NCI-H1436 (cell line): ENCODE results near the gene AGFG2.

Experiments used
- DNase-seq: peaks from one replicate; lab custom pipeline; 2025; lab: John Stamatoyannopoulos, UW

Gene AGFG2

DNA sequence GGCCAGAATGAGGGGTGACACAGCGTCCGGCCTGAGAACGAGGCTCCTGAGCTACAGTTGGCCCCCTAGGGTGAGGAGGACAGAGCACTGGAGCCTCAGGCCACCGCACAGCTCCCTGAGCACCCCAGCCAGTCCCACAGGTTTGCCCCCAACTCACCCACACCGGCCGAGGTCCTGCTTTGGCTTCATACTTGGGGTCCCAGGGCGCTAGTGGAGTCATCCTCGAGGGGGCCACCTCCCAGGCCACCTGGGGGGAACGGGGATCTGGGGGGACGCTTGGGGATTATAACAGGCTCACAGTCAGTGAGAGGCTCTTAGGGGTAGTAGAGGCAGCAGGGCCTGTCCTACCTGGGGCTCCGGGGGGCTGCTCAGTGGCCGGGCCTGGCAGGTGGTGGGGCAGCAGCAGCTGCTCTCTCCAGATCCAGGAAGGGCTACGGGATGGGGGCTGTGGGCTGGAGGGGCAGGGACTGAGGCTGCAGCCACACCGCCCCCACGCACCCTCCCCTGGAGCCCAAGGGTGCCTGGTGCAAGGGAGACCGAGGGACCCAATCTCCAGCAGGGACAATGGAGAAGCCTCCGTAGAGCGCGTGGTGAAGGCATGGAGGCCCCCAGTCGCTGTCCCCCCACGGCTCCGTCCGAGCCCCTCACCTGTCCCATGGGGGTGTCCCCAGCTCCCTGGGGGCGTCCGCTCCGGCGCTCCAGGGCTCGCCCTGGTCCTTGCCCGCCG, 34.1 kb downstream of the AGFG2 start:
- no peak for DNase-seq

DNA sequence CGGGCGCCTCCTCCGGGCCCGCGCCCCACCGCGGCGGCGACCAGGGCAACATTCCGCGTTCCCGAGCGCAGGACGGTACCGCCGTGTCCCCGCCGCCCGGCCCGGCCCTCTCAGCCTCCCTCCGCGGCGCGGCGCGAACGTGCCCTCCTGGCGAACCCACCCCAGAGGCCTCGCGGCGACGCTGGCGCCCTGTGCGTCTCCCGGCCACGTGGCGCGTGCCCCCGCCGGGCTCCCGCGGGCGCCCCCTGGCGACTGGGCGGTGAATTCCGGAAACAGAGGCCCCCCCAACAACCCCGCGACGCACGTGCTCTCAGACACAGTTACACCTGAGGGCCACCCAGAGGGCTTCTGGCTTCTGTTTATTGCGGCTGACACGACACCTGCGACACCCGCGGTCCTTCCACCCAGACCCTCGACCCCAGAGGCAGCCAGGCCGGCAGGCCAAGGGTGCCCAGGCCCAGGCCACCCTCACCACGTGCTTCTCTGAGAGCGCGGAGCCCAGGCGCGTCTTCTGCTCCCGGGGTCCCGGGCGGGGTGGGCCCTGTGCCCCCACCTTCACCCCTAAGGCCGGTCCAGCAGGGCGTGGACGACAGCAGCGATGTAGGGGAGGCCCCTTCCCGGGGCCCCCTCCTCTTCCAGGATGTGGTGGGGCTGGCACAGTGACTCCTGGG, 34.8 kb downstream of the AGFG2 start, which contains the start of gene SAP25:
TSS of gene SAP25 (minus strand) at position 210 of the 671 bp plus-strand sequence. CDS start at position 52, 158 bp downstream.
- DNase-seq: no peak

GRCh38 chr7:100574362-100575205, 35.6 kb downstream of the AGFG2 start:
- DNase-seq: no peak

DNA sequence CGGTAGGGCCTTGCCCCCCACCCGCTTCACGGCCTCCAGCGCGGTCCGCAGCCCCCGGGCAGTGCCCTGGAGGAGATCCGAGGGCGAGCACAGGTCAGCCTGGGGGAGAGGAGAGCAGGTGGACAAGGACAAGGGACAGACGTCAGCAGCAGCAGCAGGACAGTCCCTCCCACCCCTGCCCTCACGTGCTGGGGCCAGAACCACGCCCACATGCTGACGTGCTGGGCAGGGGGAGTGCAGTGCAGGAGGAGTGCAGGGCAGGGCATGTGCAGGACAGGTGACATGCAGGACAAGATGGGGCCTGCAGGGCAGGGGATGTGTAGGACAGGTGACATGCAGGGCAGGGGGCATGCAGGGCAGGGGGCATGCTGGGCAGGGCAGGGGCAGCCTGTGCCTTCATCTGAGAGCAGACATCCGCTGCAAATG, 36.2 kb downstream of the AGFG2 start:
- DNase-seq: no peak

- DNase-seq: no peak
Measured at GRCh38 chr7:100575746-100576383, 36.9 kb downstream of the AGFG2 start.

GRCh38 chr7:100576384-100576993, 37.5 kb downstream of the AGFG2 start:
- DNase-seq: no peak

GRCh38 chr7:100577103-100577502, 38.1 kb downstream of the AGFG2 start:
- DNase-seq: no peak

DNA sequence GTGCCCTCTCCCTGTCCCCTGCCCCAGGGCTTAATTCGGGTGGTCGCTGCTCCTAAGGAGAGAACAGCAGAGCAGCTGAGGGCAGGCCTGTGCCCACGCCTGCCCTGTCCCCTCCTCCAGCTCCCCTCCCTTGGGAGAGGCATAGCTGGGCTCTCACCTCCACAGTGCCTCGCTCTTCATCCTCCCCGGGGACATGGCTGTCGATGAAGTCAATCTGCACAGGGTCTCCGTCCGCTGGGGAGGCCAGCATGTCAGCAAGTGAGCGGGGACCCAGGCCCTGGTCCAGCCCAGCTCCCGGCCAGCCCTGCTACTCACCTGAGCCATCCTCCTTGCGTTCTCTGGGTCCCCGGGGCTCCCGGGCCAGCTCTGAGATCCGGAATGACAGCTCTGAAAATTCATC, 38.5 kb downstream of the AGFG2 start:
- no peak for DNase-seq

DNA sequence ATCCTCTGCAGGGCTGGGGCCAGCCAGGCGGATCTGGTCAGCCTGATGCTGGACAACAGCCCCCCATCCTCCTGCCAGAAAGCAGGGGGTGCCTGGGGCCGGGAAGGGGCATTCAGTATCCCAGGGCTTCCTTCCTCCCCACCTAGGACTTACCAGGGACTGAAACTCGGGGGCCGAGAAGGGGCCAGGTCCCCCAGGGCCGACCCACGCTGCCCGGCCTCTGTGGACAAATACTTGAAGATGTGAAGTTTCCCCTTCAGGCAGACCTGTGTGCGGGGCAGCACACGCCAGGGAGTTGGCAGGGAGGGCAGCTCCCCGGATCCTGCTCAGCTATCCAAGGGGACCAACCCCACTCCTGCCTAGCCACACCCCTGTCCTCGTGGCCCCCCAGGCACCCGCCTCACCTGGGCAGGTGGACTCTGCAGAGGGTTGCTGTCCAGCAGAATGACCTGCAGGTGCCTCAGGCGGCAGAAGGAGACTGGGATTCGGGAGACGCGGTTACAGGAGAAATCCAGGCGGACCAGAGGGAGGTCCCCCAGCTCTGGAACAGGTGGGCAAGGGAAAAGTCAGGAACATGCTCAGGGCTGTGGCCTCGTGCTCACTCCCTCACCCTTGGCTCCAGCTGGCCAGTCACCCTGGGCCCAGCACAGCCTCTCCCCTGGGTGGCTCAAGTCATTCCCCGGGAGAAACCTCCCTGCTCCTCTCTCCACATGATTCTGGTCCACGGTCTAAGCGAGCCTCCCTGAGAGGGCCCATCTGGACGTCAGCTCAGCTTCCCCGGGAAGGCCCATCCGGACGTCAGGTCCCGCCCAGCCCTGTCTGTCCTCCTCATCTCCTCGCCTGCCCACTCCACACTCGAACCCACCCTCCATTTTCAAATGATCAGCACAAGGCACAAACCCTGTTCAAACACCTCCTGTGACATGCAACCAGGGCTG, 39.5 kb downstream of the AGFG2 start:
- DNase-seq: no peak

- no peak for DNase-seq
Measured at GRCh38 chr7:100580466-100581283, 41.7 kb downstream of the AGFG2 start.

- DNase-seq: no peak
Measured at GRCh38 chr7:100582041-100582579, 43.1 kb downstream of the AGFG2 start.

- no peak for DNase-seq
Measured at GRCh38 chr7:100582650-100583049, 43.6 kb downstream of the AGFG2 start.

DNA sequence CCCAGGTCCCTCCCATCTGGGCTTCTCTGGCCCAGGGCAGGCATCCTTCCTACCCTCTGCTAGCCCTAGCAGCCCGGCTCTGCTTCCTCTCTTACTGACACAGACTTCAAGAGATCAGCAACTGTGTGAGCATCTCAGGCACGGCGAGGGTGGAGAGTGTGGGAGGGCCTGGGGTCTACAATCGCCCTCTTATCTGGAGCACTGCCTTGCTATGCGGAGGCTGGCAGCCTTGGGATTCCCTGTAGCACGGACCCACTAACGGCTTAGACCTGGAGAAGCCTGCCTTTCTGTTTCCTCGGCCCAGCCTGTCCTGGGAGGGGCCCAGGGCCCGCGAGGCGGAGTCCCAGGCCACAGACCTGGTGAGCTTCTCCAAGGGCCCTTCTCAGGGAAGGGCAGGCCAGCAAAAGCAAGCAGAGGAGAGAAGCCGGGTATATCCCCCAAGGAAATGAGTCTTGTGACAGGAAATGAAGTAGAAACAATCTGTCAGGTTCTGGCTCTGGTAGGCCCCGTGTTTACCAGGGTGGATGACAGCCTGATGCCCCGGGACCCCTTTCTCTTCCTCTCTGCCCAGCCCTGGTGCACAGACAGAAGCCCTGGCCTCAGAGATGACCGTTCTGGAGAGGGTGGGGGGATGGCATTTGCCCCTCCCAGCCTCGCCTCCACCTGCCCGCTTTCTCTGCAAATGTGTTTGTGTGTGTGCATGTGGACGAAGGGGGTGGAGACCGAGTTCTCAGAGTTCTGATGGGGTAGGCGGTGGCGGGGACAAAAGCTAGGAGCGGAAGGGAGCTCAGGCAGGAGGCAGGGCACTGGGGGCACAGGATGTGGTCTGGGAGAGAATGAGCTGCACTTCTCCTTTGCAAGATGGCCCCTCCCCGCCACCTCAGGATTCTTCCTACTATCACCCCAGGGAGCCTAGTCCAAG, 44.4 kb downstream of the AGFG2 start:
- no peak for DNase-seq

- DNase-seq: no peak
Measured at GRCh38 chr7:100584054-100584682, 45.2 kb downstream of the AGFG2 start.

GRCh38 chr7:100584683-100585510, 45.9 kb downstream of the AGFG2 start:
- no peak for DNase-seq

DNA sequence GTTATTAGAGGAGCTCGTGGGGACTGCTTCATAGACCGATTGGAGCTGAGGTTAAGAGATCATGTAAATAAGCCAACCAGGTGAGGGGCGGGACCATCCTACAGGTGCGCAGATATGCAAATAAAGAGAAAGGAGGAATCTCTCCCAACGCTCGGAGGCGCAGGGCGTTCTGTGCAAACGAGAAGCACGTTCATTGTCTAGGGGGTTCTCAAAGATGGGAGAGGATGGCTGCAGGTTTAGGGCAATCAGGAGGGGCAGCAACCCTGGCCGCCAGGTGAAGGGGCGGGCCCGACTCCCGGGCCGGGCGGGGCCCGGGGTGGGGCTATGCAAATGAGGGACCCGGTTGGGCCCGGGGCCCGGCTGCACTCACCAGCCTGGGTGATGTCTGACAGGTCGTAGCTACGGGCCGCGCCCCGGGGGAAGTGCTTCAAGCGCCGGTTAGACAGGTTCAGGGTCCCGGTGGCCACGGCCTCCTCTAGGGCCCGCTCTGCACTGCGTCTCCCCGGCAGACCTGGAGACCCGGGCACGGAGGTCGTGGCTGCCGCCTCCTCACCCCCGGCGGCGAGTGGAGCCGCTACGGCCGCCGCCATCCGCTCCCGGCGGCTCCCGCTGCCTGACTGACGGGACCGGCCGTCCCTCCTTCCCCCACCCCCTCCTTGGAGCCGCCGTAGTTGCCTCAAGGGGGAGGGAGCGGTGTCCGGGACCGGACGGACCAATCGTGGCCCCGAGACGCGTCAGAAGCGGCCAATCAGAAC, 46.7 kb downstream of the AGFG2 start, which contains the start of gene LRCH4:
TSS of gene LRCH4 (minus strand) at position 619 of the 755 bp plus-strand sequence. CDS start at position 590, 29 bp downstream.
- no peak for DNase-seq
